Nasal cavity respiratory epithelium epithelial cell of viscerocranial mucosa (primary cell): ENCODE results near the gene SRSF2. TPM values are rescaled to one million over a fixed set of nuclear protein-coding genes. Genes with fewer than 3 reads are reported as not detected.

Source experiments
- total RNA-seq: library from RNA; depleted of rRNA; stranded (reverse); fragments of >200 nt; gene quantifications from 2 replicates; pipeline ENCODE4 v1.2.3, GENCODE V29; 2014

The SRSF2 gene
- 64.9 and 111 TPM in 2 replicates for total RNA-seq

DNA sequence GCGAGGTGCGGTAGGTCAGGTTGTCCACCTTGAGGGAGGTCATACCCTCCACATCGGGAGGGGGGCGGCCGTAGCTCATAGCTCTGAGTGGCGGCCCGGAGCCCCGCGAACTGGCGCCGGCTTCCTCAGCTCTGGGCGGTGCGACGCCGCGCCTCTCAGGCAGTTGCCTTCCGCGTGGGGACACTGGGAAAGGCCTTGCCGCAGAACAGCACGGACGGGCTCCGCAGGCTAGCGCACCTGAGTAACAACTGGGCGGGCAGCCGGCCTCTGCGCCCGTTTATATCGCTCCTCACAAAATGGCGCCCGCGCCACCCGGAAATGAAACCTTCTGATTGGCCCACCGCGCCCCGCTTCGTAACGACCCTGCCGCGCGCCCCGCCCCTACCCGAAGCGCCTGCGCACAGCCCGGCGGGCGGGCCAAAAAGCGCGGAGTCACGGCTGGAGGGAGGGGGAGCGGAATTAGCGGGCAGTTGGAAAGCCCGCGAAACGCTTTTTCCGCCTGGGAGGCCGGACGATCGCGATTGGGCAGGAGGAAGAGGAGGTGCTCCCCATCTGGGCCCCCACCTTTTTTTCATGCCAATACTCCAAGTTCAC, at the start of gene SRSF2:
Gene SRSF2, minus strand, starts transcription at position 250 of the 594 bp plus-strand sequence. Its CDS starts 171 bp downstream, at position 79.

DNA sequence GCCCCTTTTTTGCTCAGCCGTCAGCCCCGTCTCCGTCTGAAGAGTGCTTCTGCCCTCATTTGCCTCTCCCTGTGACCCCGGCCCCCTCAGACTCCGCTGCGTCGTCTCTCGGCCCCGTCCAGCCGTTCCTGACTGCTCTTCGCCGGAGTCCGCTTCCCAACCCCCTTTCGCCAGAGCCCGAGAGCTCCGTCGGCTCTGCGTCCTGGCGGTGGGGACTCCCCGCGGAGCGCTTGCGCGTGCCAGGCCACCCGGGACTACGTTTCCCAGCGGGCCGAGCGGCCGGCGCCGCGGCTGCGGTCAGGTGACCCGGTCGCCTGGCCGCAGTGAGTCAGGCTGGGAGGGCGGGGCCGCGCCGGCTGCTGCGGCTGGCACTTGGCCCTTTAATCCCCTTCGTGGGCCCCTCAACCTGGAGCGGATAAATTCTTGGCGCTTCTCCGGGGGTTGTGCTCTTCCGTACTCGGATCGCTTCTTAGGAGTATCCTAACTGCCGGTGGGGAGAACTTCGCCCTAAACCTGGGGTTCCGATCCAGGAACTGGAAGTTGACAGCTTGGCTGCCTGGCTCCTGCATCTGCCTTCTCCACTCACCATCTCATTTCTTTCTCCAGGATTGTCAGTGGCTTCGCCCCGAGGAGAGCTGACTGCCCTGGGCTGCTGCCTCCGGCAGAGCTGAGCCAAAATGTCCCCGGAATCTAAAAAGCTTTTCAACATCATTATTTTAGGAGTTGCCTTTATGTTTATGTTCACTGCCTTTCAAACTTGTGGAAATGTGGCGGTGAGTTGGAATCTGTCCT, 741 bp upstream of the SRSF2 start, which contains the start of gene MFSD11:
Gene MFSD11, plus strand, starts transcription at position 444 of the 792 bp plus-strand sequence. Its CDS starts 234 bp downstream, at position 678.

DNA sequence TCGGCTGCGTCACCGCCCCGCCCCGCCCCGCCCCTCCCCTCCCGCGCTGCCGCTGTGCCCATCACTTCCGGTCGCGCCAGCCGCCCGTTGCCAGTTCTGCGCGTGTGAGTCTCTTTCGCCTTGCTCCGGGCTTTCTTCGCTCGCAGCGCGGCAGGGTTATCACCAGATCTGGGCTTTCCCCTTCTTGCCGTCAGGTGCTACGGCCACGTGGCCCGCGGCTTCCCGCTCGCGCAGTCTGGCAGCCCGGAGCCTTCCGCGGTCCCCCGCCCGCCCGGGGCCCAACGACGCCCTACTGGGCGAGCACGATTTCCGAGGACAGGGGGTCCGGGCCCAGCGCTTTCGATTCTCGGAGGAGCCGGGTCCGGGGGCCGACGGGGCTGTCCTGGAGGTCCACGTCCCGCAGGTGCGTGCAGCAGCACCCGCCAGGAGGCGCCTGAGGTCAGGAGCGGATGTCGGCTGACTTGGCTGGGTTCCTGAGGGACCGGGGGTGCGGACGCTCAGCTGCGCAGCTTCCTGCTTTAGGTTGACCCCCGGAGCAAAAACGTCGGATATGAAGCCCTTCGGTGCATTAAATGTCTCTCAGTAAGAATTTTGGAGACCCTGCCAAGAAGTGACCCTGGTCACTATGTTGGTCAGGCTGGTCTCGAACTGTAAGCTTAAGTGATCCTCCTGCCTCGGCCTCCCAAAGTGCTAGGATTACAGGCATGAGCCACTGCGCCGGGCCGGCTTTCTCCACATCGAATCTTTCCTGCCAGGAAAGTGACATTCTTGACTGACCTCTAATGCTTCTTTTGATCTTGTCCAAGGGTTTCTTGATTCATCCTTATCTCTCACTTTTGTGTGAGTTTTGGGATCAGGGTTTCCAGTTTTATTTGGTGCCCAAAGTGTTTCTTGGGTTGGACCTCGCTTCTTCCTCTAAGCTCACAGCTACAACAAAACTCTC, 10.1 kb downstream of the SRSF2 start, which contains the start of gene METTL23:
Gene METTL23, plus strand, starts transcription at position 64 of the 943 bp plus-strand sequence. CDS start 2,872 bp downstream, outside the sequence.

GRCh38 chr17:76726231-76726775, 10.8 kb downstream of the SRSF2 start, which contains the start of gene JMJD6:
TSS of gene JMJD6 (minus strand) at chr17:76726606. CDS start at chr17:76726475, 131 bp downstream.

DNA sequence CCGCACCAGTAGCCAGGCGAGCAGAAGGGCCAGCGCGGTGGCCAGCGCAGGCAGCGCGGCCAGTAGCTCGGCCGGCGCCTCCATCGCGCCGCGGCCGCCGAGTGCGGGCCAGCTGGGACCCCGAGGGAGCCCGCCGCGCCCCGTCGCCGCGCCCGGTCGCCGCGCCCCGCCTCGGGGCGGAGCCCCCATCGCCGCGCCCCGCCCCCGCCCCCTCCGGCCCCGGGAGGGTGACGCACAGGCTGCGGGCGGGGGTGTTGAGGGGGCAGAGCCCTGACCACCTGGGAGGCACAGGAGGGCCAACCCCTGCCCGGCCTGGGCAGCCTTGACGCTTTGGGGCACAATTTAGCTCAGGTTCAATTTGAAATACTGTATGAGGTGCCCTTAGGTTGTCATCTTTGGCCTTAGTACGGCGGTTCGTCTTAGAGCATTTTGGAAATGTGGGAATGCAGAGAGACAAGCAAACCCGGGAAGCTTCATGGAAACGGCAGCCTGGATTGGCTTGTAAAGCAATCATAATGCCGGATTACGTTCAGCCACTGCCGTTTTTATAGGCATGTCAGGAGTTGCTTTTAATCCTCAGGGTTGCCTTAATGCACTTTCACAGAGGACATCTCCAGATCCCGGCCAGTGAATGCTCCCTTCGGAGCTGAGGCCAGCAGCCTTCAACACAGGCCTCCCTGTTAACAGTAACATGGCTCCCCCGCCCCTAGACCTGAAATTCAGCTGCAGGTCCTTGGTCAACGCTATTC, 26.1 kb downstream of the SRSF2 start, which contains the start of gene MXRA7:
Gene MXRA7, minus strand, starts transcription at position 103 of the 749 bp plus-strand sequence. Its CDS starts 19 bp downstream, at position 84.

Other genes with a start within 250 kb of the SRSF2 start
- 15.4 and 69.8 TPM in 2 replicates for gene RHBDF2, start 235.9 kb downstream of the SRSF2 start, total RNA-seq
- 9.2 and 10.0 TPM in 2 replicates for gene CYGB, start 199.6 kb downstream of the SRSF2 start, total RNA-seq
- 0.34 and 3.3 TPM in 2 replicates for gene PRCD, start 197.3 kb downstream of the SRSF2 start, total RNA-seq
- 76.9 and 114 TPM in 2 replicates for gene ST6GALNAC2, start 151.5 kb downstream of the SRSF2 start, total RNA-seq
- gene ST6GALNAC1, start 93.6 kb downstream of the SRSF2 start, total RNA-seq: 1.7 and 9.3 TPM in 2 replicates
- 87.8 and 102 TPM in 2 replicates for gene MXRA7, start 26.4 kb downstream of the SRSF2 start, total RNA-seq
- 18.8 and 22.8 TPM in 2 replicates for gene JMJD6, start 10.7 kb downstream of the SRSF2 start, total RNA-seq
- gene METTL23, start 10.5 kb downstream of the SRSF2 start, total RNA-seq: 26.1 and 34.5 TPM in 2 replicates
- gene MFSD11, start 788 bp upstream of the SRSF2 start, total RNA-seq: 20.5 and 29.2 TPM in 2 replicates
- under 0.01 and 0.07 TPM in 2 replicates for gene MGAT5B, start 131.1 kb upstream of the SRSF2 start, total RNA-seq